NCI-H2171 treated with DMSO at 0.1 percent for 48 hours (cell line): ENCODE results near the gene SLC39A8.
"Not testable (repeated sequence)": the region's sequence is repeated elsewhere in the genome, so short reads cannot be mapped to it uniquely, and the experiment has no call there.

Source experiments
- DNase-seq: peaks from one replicate; lab custom pipeline; 2025; lab: John Stamatoyannopoulos, UW

Gene SLC39A8

GRCh38 chr4:102299354-102300107 is 45.8 kb downstream of the SLC39A8 start:
- peak; percentile 33 for DNase-seq

DNA sequence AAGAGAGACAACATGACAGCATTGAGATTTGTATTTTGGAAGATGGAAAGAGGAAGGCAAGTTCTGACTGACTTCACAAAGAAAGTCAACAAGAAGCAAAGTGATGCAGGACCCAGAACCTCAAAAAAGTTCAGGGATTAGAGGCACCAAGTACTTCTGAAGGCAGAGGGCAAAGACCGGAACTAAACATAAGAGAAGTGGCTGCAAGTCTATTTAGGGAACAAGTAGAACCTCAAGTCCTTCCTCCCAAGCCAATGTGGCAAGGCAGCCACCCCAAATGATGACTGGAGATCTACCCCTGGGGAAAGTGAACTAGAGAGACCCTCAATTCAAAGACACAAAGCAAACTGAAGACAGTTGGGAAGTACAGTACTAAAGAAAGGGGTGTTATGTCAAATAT is 46.6 kb downstream of the SLC39A8 start:
- DNase-seq = no peak

DNA sequence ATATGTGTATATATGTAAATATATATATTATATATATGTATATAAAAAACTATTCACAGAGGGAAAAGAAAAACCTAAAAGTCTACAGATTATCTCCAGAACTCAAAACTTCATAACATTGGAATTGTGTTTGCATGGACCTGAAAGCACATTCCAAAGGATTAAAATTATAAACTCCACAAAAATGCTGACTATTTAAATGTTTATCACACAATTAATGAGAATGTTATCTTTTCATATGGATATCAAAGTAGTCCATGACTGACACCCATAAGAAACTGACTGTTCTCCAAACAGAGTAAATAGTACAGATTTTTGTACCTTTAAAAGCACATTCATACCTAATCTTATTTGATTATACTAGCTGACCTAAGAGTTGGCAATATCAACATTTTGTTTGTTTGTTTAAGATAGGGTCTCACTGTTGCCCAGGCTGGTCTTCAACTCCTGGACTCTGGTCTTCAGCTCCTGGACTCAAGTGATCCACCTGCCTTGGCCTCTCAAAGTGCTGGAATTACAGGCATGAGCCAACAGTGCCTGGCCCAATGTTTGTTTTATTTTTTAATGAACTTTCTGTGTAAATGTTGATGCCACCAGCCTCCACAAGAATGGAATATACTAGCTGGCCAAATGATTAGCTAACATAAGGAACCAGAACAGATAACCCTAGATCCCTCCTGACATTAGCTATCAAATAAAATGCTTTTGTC is 50.0 kb downstream of the SLC39A8 start:
- no peak for DNase-seq

DNA sequence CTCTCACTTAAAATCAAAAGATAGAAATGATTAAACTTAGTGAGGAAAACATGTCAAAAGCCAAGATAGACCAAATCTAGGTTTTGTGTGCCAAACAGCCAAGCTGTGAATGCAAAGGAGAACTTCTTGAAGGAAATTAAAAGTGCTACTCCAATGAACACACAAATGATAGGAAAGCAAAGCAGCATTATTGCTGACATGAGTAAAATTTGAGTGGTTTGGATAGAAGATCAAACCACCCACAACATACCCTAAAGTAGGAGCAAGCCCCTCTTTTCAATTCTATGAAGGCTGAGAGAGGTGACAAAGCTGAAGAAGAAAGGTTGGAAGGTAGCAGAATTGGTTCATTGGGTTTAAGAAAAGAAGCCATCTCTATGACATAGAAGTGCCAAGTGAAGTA is 56.8 kb downstream of the SLC39A8 start:
- no peak for DNase-seq

GRCh38 chr4:102285831-102286230 is 59.5 kb downstream of the SLC39A8 start:
- DNase-seq = no peak

- no peak for DNase-seq
These were observed 64.0 kb downstream of the SLC39A8 start for GRCh38 chr4:102281171-102281839.

- not testable (repeated sequence) for DNase-seq
These were observed 72.0 kb downstream of the SLC39A8 start for GRCh38 chr4:102273317-102273716.

DNA sequence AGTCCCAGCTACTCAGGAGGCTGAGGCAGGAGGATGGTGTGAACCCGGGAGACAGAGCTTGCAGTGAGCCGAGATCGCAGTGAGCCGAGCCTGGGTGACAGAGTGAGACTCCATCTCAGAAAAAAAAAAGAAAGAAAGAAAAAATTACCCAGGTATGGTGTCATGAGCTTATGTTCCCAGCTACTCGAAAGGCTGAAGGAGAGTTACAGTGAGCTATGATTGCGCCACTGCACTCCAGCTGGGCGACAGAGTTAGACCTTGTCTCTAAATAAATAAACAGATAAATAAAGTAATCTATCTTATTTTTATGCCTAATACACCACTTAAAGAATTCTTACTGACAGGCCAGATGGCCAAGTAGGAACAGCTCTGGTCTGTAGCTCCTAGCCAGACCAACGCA is 73.0 kb downstream of the SLC39A8 start:
- DNase-seq = no peak

DNA sequence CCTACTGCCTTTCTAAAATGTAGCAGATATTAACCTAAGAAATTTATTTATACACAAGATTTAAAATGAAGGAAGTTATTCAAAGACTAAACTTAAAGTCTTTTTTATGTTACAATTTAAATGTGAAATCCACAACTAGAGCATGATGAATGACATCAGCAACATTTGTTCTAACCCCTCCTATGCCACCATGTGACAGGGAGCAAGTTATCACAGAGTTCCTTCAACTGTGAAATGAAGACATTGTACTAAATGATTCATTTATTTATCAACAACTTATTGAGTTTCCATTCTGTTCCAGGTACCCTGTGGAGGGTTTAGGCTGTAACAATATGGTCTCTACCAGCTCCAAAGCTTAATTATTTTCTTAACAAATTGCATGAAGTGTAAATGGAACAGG is 76.9 kb downstream of the SLC39A8 start:
- no peak for DNase-seq

DNA sequence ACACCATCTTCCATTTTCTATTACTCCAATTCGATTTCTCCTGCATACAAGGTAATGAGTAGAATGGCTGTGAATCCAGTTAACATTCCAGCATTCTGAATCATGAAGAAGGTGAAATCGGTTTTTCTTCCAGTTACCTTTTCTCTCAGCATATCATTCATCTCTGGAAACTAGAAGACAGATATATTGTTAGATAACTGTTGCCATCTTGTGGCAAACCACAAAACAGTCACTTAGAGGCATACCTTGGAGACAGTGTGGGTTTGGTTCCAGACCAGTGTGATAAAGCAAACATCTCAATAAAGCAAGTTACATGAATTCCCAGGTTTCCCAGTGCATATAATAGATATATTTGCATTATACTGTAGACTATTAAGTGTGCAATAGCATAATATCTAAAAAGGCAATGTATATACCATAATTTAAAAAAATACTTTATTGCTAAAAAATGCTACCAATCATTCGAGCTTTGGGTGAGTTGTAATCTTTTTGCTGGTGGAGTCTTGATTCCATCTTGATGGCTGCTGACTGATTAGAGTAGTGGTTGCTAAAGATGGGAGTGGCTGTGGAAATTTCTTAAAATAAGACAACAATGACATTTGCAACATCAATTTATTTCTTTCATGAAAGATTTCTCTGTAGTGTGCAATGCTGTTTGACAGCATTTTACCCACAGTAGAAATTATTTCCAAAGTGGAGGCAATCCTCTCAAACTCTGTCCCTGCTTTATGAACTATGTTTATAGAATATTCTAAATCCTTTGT is 82.1 kb downstream of the SLC39A8 start:
- peak; percentile 75 for DNase-seq

DNA sequence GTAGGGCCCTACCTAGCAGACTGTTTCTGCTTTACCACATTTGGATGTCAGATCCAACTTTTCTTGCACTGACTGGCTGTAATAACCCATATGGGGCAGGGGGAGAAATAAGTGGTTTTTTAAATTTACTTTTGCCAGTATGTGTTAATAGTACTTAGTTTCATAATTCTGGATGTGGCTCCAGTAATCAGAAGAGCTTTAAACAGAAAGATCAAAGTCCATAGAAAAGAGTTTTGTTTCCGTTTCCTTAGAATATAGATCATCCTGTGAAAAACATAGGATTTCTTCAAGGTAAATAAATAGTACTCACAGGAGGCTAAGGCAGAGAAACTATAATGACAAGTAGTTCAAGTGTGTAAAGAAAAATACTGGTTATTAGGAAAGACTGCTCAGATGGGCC is 85.6 kb downstream of the SLC39A8 start:
- no peak for DNase-seq

GRCh38 chr4:102259081-102259480 is 86.2 kb downstream of the SLC39A8 start:
- no peak for DNase-seq

DNA sequence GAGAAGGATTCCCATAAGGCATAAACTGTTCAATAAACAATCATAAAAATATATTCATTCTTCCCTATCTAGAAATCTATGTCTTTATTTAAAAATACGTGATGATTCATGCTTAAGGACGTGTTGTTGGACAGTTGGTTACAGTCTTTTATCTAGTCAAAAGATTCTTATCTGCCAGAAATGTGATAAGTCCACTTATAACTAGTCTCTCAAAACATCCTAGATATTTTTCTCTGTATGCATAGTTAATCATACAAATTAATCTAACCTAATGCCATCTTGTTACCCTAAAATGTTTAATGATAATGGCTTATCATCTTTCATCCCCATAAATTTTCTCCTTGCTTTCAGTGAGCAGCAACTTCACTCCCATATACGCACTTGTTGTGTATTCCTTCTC is 89.0 kb downstream of the SLC39A8 start:
- no peak for DNase-seq

GRCh38 chr4:102253860-102254259 is 91.4 kb downstream of the SLC39A8 start:
- DNase-seq = no peak

DNA sequence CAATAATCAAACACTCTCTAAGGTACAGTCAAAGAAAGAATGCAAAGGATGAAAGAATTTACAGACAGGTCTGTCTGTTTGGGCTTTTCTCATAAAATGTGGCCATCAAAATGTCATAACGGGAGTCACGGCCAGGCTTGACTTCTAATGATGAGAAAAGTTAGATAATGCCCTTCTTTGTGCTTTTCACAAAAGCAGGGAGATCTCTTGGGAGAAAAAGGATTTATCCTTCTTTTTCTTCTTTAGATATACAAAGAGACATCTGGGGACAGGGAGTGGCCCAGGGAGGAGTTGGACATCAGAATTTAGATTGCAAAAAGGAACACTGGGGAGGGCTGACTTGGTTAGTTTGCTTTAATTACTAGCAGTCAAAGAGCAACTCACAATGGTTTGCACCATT is 93.1 kb downstream of the SLC39A8 start:
- no peak for DNase-seq

DNA sequence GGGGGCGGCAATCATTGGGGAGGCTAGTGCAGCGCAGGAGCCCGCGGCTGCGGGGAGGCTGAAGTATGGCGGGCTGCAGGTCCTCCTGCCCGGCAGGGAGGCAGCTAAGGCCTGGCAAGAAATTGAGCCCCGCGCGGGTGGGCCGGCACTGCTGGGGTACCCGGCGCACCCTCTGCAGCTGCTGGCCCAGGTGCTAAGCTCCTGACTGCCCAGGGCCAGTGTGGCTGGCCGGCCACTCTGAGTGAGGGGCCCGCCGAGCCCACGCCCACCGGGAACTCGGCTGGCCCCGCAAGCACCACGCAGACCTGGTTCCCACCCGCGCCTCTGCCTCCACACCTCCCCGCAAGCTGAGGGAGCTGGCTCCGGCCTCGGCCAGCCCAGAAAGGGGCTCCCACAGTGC is 94.9 kb downstream of the SLC39A8 start:
- DNase-seq = no peak

GRCh38 chr4:102247041-102247440 is 98.2 kb downstream of the SLC39A8 start:
- DNase-seq = no peak

DNA sequence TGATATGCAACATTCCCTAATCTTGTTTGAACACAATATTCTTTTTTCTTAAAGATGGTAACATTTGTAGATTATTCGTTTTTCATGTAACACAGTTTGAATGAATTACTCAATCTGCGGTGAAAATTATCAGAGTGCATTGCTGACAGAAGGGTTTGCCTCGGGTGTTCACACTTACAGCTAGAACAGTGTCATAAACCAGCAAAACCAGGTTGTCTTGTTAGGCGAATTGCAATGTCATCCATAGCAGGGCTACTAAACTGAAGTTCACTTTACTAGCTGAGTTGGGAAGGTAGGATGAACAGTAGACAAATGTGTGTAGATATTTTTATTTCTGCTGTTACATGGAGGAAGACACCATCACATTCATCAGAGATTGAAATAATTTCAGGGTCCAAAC is 98.9 kb downstream of the SLC39A8 start:
- DNase-seq = no peak

GRCh38 chr4:102244878-102245535 is 100.3 kb downstream of the SLC39A8 start:
- no peak for DNase-seq

GRCh38 chr4:102243296-102243695 is 102.0 kb downstream of the SLC39A8 start:
- not testable (repeated sequence) for DNase-seq

GRCh38 chr4:102234243-102234838 is 110.9 kb downstream of the SLC39A8 start:
- DNase-seq = no peak
